Body of pancreas (tissue), 4 donors: Measurements from ENCODE around the gene POLR1B.
"Not testable (repeated sequence)": the region's sequence is repeated elsewhere in the genome, so short reads cannot be mapped to it uniquely, and the experiment has no call there.

ENCODE experiments used
- CTCF ChIP-seq, 7 experiments: fragments of 450-650 bp in 4 of 7; fragments of 200-600 bp in 3 of 7; sonication (generic) in 3 of 7; IDR thresholded peaks; one replicate each; pipeline ENCODE4 v1.5.1; 2016 to 2019; ENCODE audit warnings: antibody characterized with exemption in 7 of 7
- POLR2A ChIP-seq, 3 donors: fragments of 450-650 bp; IDR thresholded peaks; one replicate each; pipeline ENCODE4 v1.6.1; 2016; ENCODE audit warnings: antibody characterized with exemption in 3 of 3, mild to moderate bottlenecking in 2 of 3

- TF ChIP-seq CTCF, POLR2A (IDR thresholded peaks at IDR 0.05): not testable (repeated sequence)
Observed at GRCh38 chr2:112566508-112566907, 24.2 kb downstream of the POLR1B start.
